Fibroblast of villous mesenchyme (primary cell): ENCODE data around the gene GALK2. TPM values are rescaled to one million over a fixed set of nuclear protein-coding genes. Genes with fewer than 3 reads are reported as not detected.
"Not testable (repeated sequence)": the region's sequence is repeated elsewhere in the genome, so short reads cannot be mapped to it uniquely, and the experiment has no call there.

ENCODE experiments used
- DNase-seq: peaks from one replicate; pipeline ENCODE4 v3.0.0-alpha.2; 2010; ENCODE audit warnings: low read depth
- H3K4me3 ChIP-seq: 2 replicates; pipeline ENCODE4 v1.5.1; 2011; ENCODE audit warnings: low read depth, mild to moderate bottlenecking, low read length
- total RNA-seq: library from RNA; depleted of rRNA; stranded (reverse); fragments of >200 nt; gene quantifications from 2 replicates; pipeline ENCODE4 v1.2.3, GENCODE V29; 2012
- TF ChIP-seq, protein P1 (sequence below): IDR thresholded peaks from 2 replicates; pipeline ENCODE4 v1.5.1; 2012; ENCODE audit warnings: low read depth, mild to moderate bottlenecking, low read length; ENCODE audit not compliant: insufficient read depth

GALK2 gene
- total RNA-seq, 1 donor = 58.7 TPM

DNA sequence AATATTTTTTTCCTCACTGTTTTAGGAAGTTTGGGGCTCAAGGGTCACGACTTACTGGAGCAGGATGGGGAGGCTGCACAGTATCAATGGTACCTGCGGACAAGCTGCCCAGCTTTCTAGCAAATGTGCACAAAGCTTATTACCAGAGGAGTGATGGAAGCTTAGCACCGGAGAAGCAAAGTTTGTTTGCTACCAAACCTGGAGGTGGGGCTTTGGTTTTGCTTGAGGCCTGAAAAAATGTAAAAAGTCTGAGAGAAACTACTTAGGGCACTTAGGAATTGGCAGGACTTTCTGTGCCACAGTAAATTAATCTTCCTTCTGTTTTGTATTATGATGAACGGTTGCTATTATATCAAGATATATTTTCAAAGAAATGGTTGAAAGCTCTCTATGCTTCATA is 157.9 kb downstream of the GALK2 start:
- TF ChIP-seq, protein P1, sequence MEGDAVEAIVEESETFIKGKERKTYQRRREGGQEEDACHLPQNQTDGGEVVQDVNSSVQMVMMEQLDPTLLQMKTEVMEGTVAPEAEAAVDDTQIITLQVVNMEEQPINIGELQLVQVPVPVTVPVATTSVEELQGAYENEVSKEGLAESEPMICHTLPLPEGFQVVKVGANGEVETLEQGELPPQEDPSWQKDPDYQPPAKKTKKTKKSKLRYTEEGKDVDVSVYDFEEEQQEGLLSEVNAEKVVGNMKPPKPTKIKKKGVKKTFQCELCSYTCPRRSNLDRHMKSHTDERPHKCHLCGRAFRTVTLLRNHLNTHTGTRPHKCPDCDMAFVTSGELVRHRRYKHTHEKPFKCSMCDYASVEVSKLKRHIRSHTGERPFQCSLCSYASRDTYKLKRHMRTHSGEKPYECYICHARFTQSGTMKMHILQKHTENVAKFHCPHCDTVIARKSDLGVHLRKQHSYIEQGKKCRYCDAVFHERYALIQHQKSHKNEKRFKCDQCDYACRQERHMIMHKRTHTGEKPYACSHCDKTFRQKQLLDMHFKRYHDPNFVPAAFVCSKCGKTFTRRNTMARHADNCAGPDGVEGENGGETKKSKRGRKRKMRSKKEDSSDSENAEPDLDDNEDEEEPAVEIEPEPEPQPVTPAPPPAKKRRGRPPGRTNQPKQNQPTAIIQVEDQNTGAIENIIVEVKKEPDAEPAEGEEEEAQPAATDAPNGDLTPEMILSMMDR = no peak
- no peak overlapping the region for H3K4me3 ChIP-seq
- DNase-seq = no peak

DNA sequence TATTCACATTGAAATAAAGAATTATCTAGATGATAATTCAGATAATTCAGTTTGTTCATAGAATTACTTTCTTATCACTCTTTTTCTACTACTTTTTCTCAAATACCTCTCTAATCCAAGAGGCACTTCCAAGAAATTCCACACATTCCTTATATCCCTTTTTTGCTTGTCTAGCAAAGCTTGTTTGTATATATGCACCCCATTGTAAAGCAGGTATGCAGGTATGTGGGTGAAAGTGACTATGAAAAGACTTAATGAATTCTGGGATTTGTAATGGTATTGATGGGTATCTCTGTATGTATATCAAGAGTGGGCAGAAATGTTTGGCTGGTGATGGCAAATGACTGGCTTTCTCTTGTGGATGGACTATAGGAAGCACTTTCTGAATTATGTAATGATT is 158.9 kb downstream of the GALK2 start:
- TF ChIP-seq, protein P1 = no peak
- no peak for DNase-seq
- H3K4me3 ChIP-seq = no peak overlapping the region

DNA sequence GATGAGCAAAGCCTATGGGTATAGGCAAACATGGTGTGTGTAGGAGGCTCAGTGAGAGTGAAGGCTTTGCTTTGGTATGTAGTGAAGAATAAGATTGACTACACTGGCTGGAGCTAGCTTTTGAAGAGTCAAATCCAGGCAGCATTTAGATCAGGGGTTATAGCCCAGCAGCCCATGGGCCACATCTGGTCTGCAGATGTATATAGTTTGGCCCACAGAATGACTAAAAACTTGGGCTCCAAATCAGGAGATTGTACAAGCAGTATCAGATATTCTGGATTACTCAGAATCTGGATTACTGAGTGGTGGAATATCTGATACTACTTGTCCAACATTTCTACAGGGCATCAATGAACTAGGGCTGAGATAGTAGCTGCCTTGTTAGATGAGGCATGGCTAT is 160.1 kb downstream of the GALK2 start:
- H3K4me3 ChIP-seq = no peak overlapping the region
- TF ChIP-seq, protein P1 = no peak
- DNase-seq = peak; percentile 10

DNA sequence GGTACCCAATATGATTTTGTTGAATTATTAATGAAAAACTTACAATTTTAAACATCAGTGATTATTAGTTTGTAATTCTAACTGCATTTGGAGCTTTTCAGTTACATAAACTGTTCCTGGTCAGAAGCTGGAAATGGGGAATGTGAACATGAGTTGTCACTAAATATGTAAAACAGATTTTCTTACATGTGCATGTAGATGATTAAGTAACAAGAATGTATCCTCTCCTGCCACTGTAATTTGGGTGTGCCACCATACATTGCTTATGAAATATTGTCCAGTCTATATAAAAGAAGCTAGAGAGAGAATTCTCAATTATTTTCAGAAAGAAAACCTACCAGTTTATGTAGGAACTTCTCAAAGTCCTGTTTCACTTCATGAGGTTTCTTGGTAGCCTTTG is 161.4 kb downstream of the GALK2 start:
- TF ChIP-seq, protein P1 = no peak
- H3K4me3 ChIP-seq = no peak overlapping the region

DNA sequence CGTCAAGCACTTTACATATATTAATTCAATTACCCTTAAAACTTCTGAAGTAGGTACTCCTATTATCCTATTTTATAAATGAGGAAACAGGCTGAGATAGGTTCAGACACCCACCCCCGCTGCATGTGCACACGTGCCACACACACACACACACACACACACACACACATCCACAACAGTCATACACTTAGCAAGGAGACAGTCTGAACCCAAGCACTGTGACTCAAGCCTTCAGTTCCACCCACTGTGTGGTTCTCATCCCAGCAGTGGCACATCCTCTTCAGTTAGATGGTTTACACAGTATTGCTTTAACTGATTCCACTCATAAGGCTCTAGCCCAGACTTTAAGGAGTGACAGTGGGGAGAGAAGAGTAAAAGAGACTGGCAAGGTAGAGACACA is 161.9 kb downstream of the GALK2 start:
- no peak overlapping the region for H3K4me3 ChIP-seq
- TF ChIP-seq, protein P1 = no peak
- no peak for DNase-seq

More for the DNA sequence above, 161.4 kb downstream of the GALK2 start:
- DNase-seq = no peak

DNA sequence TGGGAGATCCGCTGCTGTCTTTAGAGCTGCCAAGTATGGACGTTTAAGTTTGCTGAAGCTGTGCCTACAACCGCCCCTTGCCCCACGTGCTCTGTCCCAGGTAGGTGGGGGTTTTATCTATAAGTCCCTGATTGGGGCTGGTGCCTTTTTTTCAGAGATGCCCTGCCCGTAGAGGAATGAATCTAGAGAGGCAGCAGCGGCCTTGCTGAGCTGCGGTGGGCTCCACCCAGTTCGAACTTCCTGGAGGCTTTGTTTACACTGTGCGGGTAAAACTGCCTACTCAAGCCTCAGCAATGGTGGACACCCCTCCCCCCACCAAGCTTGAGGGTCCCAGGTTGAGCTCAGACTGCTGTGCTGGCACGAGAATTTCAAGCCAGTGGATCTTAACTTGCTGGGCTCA is 169.6 kb downstream of the GALK2 start:
- no peak overlapping the region for H3K4me3 ChIP-seq
- DNase-seq = no peak
- TF ChIP-seq, protein P1 = no peak

DNA sequence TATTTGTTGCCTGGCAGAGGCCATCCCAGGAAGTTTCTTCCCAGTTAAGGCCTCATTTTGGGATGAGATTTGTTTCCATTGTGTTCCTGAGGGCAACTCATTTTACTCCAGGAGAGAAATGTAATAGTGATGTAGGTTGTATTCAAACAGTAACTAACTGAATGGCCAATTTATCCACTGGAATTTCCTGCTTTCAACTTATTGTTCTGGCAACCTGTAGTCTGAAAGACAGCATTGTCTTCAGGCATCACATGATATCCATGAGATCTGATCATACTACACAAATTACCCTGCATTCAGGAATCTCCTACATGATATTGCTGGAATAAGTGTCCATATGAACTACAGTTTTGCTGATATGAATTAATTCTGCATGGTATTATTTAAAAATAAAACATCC is 173.5 kb downstream of the GALK2 start:
- TF ChIP-seq, protein P1 = no peak
- H3K4me3 ChIP-seq = no peak overlapping the region
- no peak for DNase-seq

DNA sequence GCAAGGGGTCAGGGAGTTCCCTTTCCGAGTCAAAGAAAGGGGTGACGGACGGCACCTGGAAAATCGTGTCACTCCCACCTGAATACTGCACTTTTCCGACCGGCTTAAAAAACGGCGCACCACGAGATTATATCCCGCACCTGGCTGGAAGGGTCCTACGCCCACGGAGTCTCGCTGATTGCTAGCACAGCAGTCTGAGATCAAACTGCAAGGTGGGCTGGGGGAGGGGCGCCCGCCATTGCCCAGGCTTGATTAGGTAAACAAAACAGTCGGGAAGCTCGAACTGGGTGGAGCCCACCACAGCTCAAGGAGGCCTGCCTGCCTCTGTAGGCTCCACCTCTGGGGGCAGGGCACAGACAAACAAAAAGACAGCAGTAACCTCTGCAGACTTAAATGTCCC is 184.4 kb downstream of the GALK2 start:
- H3K4me3 ChIP-seq = not testable (repeated sequence)

More for the DNA sequence above, 184.4 kb downstream of the GALK2 start:
- DNase-seq = not testable (repeated sequence)
